PC-3 (cell line): ENCODE results near the gene IFITM5. TPM values are rescaled to one million over a fixed set of nuclear protein-coding genes. Genes with fewer than 3 reads are reported as not detected.

Experiments used
- ATAC-seq: fragments of 200-7000 bp; cut with Tn5 transposase; 2 replicates; pipeline ENCODE4 v1.9.1; 2020; ENCODE audit warnings: mild to moderate bottlenecking, moderate library complexity
- BruUV-seq: library from RNA; stranded (reverse); fragments of 400-500 nt; replicated peaks from 2 replicates; lab custom pipeline; 2021; lab: Mats Ljungman, UMichigan
- CTCF ChIA-PET: fragments of 300-600 bp; sonication (Branson Sonifier 250); formaldehyde crosslinking; loops from one replicate; lab custom pipeline; 2022; ENCODE audit warnings: antibody characterized with exemption; lab: Charles Lee
- POLR2A ChIA-PET: fragments of 300-600 bp; sonication (Branson Sonifier 250); formaldehyde crosslinking; loops from one replicate; lab custom pipeline; 2022; ENCODE audit warnings: antibody characterized with exemption; ENCODE audit not compliant: unreplicated experiment; lab: Charles Lee
- DNase-seq: peaks from one replicate; pipeline ENCODE4 v3.0.0-alpha.2; 2015
- H2AFZ ChIP-seq: fragments of 300-600 bp; sonication (generic); 2 replicates; pipeline ENCODE4 v1.6.0; 2016; ENCODE audit warnings: antibody characterized with exemption, low read length
- H3F3A ChIP-seq: fragments of 300-600 bp; sonication (generic); one replicate; pipeline ENCODE4 v1.6.0; 2017; ENCODE audit warnings: antibody characterized with exemption, low read length, control low read depth, mild to moderate bottlenecking; ENCODE audit not compliant: unreplicated experiment
- H3K27ac ChIP-seq: fragments of 300-600 bp; sonication (generic); 2 replicates; pipeline ENCODE4 v1.5.1; 2016; ENCODE audit warnings: mild to moderate bottlenecking, low read length
- H3K27me3 ChIP-seq: fragments of 300-600 bp; sonication (generic); 2 replicates; pipeline ENCODE4 v1.6.1; 2016; ENCODE audit warnings: low read length, mixed read lengths
- H3K36me3 ChIP-seq: fragments of 300-600 bp; sonication (generic); 2 replicates; pipeline ENCODE4 v1.6.1; 2016; ENCODE audit warnings: low read depth, mixed run types, low read length, mixed read lengths
- H3K4me1 ChIP-seq: fragments of 300-600 bp; sonication (generic); 2 replicates; pipeline ENCODE4 v1.5.1; 2016; ENCODE audit warnings: low read length; ENCODE audit not compliant: insufficient read depth
- H3K4me2 ChIP-seq: fragments of 300-600 bp; sonication (generic); 2 replicates; pipeline ENCODE4 v1.6.0; 2016; ENCODE audit warnings: low read length
- H3K4me3 ChIP-seq: fragments of 300-600 bp; sonication (generic); 2 replicates; pipeline ENCODE4 v1.5.1; 2016; ENCODE audit warnings: mild to moderate bottlenecking, low read length, mixed read lengths
- H3K79me2 ChIP-seq: fragments of 300-600 bp; sonication (generic); 2 replicates; pipeline ENCODE4 v1.6.1; 2017; ENCODE audit warnings: low read length, mixed read lengths
- H3K9ac ChIP-seq: fragments of 300-600 bp; sonication (generic); 2 replicates; pipeline ENCODE4 v1.6.0; 2016; ENCODE audit warnings: mild to moderate bottlenecking, low read length
- H3K9me2 ChIP-seq: fragments of 300-600 bp; sonication (generic); replicated peaks from 2 replicates; pipeline ENCODE4 v1.6.1; 2016; ENCODE audit warnings: mixed run types, low read length, mixed read lengths
- H3K9me3 ChIP-seq: fragments of 300-600 bp; sonication (generic); 2 replicates; pipeline ENCODE4 v1.6.1; 2016; ENCODE audit warnings: low read length, mixed read lengths
- H4K20me1 ChIP-seq: fragments of 300-600 bp; sonication (generic); 2 replicates; pipeline ENCODE4 v1.6.1; 2016; ENCODE audit warnings: low read length, mixed read lengths
- CTCF ChIP-seq: fragments of 300-600 bp; sonication (generic); conservative IDR thresholded peaks from 2 replicates; pipeline ENCODE4 v1.5.1; 2017; ENCODE audit warnings: antibody characterized with exemption, low read depth, mild to moderate bottlenecking, low read length
- EZH2 ChIP-seq: fragments of 300-600 bp; sonication (generic); IDR thresholded peaks from one replicate; pipeline ENCODE4 v1.6.1; 2017; ENCODE audit warnings: antibody characterized with exemption, mild to moderate bottlenecking, low read length; ENCODE audit not compliant: unreplicated experiment
- EZH2phosphoT487 ChIP-seq: fragments of 300-600 bp; sonication (generic); IDR thresholded peaks from 2 replicates; pipeline ENCODE4 v1.6.1; 2018; ENCODE audit warnings: mild to moderate bottlenecking, antibody characterized with exemption, low read length, borderline replicate concordance
- intact Hi-C: fragments of 100-400 bp; cut with micrococcal nuclease; formaldehyde crosslinking; loops from 2 replicates; pipeline ENCODE4 v1.9.0; 2023
- total RNA-seq: library from RNA; depleted of rRNA; stranded (reverse); fragments of >200 nt; gene quantifications from 2 replicates; pipeline ENCODE4 v1.2.3, GENCODE V29; 2014

Gene IFITM5
- total RNA-seq, 1 experiment from 2014 or later, result not detected

GRCh38 chr11:298406-299065, 790 bp downstream of the IFITM5 start:
- Histone ChIP-seq H3K4me1 (no peaks in the 10 kb centered on the region), H3K4me2 (no peak overlapping the region), H3K9me3 (no peaks in the 10 kb centered on the region), H3K9me2 (no peaks in the 10 kb centered on the region), H3K9ac (no peak overlapping the region), H4K20me1 (no peaks in the 10 kb centered on the region), H3F3A (no peaks in the 10 kb centered on the region), H3K4me3 (no peak overlapping the region), H3K79me2 (no peaks in the 10 kb centered on the region), H3K27ac (no peak overlapping the region), H2AFZ (no peak overlapping the region), H3K27me3 (no peaks in the 10 kb centered on the region), H3K36me3 (no peaks in the 10 kb centered on the region)
- POLR2A ChIA-PET, result no interaction called here
- DNase-seq (no peak), ATAC-seq (no peak)
- CTCF ChIA-PET, result no interaction called here
- no TSS peak for BruUV-seq
- intact Hi-C loops, result no loop called here
- TF ChIP-seq EZH2phosphoT487, result no peak
- TF ChIP-seq CTCF, result no peak
- no peak for TF ChIP-seq EZH2

DNA sequence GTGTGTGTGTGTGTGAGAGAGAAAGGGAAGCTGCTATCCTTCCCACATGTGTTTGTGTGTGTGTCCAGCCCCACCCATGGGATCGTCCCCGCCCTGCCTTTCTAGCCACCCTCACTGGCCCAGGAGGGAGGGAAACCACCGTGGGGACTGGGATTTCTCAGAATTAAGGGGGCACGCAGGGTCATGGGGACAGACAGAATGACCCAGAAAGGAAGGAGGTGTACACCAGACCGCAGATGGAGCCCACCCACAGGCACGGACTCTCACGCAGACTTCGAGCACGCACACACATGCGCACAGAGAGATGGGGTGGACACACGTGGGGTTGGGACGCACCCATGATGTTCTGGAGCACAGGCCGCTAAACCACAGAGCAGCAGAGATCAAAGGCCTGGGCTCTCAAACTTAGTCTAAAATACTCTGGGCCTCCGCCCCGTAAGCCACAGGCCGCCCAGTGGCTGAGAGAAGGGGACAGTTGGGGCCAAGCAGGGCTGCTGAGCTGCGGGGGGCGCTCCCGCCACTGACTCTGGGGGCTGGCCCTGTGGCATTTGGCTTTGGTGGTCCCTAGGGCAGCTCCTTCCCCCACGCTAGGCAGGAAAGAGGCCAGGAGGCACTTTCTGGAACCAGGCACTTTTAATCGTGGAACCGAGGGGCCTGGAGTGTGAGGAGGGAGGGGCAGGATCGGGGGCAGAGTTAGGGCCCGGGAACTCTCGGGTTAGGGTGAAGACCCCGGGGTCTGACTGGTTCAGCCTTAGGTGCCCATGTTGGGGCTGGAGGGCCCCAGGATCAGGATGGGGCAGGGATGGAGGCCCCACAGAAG, 1.5 kb downstream of the IFITM5 start:
- Histone ChIP-seq H3K27ac (no peak overlapping the region), H3K9ac (no peak overlapping the region), H4K20me1 (no peaks in the 10 kb centered on the region), H3F3A (no peaks in the 10 kb centered on the region), H3K36me3 (no peaks in the 10 kb centered on the region), H3K27me3 (no peaks in the 10 kb centered on the region), H3K79me2 (no peaks in the 10 kb centered on the region), H3K4me2 (no peak overlapping the region), H2AFZ (no peak overlapping the region), H3K9me3 (no peaks in the 10 kb centered on the region), H3K4me1 (no peaks in the 10 kb centered on the region), H3K4me3 (no peak overlapping the region), H3K9me2 (no peaks in the 10 kb centered on the region)
- no peak for ATAC-seq
- BruUV-seq, result no TSS peak
- no peak for TF ChIP-seq EZH2phosphoT487
- no peak for TF ChIP-seq EZH2
- TF ChIP-seq CTCF, result no peak
- ChIA-PET POLR2A (no interaction called here), CTCF (no interaction called here)
- no peak for DNase-seq
- intact Hi-C loops, result no loop called here

GRCh38 chr11:297051-297585, 2.2 kb downstream of the IFITM5 start:
- H3K9me2 ChIP-seq, result no peaks in the 10 kb centered on the region
- no peaks in the 10 kb centered on the region for H3K36me3 ChIP-seq
- H3F3A ChIP-seq, result no peaks in the 10 kb centered on the region
- POLR2A ChIA-PET, result no interaction called here
- H3K27me3 ChIP-seq, result no peaks in the 10 kb centered on the region
- ATAC-seq (no peak), DNase-seq (no peak)
- H3K9ac ChIP-seq, result no peak overlapping the region
- no peaks in the 10 kb centered on the region for H4K20me1 ChIP-seq
- H2AFZ ChIP-seq, result no peak overlapping the region
- H3K4me3 ChIP-seq, result no peak overlapping the region
- H3K4me2 ChIP-seq, result no peak overlapping the region
- H3K9me3 ChIP-seq, result no peaks in the 10 kb centered on the region
- no TSS peak for BruUV-seq
- H3K27ac ChIP-seq, result no peak overlapping the region
- TF ChIP-seq CTCF (no peak), EZH2phosphoT487 (no peak), EZH2 (no peak)
- CTCF ChIA-PET, result no interaction called here
- H3K4me1 ChIP-seq, result no peaks in the 10 kb centered on the region
- H3K79me2 ChIP-seq, result no peaks in the 10 kb centered on the region
- intact Hi-C loops, result no loop called here
